ENCODE measurements around the gene ROCK2.
A peak's percentile ranks its signal among the peaks of the same experiment; 100 is the strongest.
"Not testable (repeated sequence)": the region's sequence is repeated elsewhere in the genome, so short reads cannot be mapped to it uniquely, and the experiment has no call there.

The ROCK2 gene

GRCh38 chr2:11339508-11340083 is 4.8 kb downstream of the ROCK2 start:
- no peak for DNase-seq

GRCh38 chr2:11338580-11338979 is 5.9 kb downstream of the ROCK2 start:
- no peak for DNase-seq

DNA sequence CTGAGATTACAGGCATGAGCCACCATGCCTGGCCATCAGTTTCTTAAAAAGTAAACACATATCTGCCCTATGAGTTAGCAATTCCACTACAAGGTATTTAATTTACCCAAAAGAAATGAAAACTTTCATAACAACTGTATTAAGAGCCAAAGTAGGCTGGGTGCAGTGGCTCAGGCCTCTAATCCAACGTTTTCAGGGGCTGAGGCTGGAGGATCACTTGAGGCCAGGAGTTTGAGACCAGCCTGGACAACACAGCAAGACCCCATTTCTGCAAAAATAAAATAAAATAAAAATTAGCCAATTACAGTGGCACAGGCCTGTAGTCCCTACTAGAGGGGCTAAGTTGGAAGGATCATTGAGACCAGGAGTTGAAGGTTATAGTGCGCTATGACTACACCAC is 6.5 kb downstream of the ROCK2 start:
- no peak for DNase-seq

- DNase-seq, result no peak
Measured at GRCh38 chr2:11336189-11336588, 8.2 kb downstream of the ROCK2 start.

GRCh38 chr2:11333427-11334183 is 10.8 kb downstream of the ROCK2 start:
- DNase-seq, result no peak

DNA sequence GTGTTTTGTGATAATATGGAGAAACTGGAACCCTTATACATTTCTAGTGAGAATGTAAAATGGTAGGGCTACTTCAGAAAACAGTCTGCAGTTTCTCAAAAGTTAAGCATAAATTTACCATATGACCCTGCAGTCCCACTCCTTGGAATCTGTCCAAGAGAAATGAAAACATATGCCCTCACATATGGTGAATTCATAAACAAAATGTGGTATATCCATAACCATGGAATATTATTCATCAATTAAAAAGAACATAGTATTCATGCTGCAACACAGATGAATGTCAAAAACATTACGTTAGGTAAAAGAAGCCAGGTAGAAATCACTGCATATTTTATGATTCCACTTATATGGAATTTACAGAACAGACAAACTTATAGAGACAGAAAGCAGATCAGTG is 11.8 kb downstream of the ROCK2 start:
- no peak for DNase-seq

GRCh38 chr2:11330457-11331142 is 13.8 kb downstream of the ROCK2 start:
- peak; percentile 89 for DNase-seq

DNA sequence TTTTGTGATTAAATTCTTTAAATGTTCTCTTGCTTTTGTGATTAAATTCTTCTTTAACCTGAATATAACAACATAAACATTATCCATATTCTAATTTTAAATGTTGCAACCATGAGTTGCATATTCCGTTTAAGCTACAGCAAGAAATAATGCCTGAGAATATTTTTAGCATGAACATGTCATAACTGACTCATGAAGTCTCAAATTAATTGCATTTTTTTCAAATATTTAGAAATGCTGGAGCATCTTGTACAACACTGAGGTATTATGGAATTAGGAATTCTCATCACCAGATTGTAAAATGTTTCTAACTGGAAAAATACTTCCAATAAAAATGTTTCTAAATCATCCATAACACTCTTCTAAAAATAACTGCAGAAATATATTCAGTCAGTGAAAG is 14.7 kb downstream of the ROCK2 start:
- DNase-seq, result peak; percentile 43

- not testable (repeated sequence) for DNase-seq
Measured at GRCh38 chr2:11328522-11328921, 15.9 kb downstream of the ROCK2 start.

DNA sequence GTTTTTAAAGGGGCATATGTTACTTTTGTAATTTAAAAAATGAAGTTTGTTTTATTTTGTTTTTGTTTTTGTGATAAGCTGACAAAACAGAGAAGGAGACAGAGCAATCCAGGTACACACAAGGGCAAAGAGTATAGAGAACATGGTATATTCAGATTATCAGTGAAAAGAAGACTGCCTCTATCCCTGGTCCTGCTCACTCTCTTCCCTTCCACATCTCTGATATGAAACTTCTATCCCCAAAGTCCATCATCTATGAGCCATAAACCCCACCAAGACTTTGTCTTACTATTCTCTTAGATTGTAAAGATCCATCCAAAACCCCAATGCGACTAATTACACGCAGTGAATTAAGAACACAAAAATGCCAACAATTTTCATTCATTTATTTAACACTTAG is 16.6 kb downstream of the ROCK2 start:
- DNase-seq, result no peak

DNA sequence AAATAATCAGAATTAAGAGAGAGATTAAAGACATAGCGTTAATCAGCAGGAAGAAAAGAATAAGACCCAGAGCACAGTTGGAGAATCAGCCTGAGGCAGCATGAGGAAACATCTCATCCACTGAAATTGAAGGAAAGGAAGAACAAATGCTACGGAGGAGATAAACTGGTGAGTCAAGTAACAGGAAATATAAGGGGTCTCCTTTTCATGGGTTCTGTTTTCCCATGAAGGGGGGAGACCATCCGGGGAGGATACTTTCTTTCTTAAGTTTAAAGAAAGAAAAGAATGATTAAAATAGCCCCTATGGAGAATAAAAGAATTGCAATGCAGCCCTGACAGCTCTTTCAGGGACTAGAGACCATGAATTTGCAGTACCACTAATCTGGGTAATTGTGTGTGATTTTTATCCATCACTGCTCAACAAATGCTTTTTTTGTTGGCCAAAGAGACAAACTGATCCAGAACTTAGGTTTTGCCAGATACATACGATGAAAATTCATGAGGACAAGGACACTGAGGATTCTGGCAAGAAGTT is 17.7 kb downstream of the ROCK2 start:
- peak; percentile 72 for DNase-seq

GRCh38 chr2:11325961-11326676 is 18.3 kb downstream of the ROCK2 start:
- peak; percentile 72 for DNase-seq

DNA sequence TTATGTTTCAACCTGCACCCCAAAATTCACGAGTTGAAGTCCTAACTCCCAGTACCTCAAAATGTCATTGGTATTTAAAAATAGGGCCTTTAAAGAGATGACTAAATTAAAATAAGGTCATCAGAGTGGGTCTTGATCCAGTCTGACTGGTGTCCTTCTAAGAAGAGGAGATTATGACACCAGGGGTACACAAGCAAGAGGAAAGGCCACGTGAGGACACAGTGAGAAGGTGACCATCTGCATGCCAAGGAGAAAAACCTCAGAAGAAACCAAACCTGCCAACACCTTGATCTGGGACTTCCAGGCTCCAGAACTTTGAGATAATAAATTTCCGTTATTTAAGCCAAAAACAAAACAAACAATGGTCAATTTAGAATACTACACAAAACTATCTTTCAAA is 22.6 kb downstream of the ROCK2 start:
- DNase-seq, result no peak

DNA sequence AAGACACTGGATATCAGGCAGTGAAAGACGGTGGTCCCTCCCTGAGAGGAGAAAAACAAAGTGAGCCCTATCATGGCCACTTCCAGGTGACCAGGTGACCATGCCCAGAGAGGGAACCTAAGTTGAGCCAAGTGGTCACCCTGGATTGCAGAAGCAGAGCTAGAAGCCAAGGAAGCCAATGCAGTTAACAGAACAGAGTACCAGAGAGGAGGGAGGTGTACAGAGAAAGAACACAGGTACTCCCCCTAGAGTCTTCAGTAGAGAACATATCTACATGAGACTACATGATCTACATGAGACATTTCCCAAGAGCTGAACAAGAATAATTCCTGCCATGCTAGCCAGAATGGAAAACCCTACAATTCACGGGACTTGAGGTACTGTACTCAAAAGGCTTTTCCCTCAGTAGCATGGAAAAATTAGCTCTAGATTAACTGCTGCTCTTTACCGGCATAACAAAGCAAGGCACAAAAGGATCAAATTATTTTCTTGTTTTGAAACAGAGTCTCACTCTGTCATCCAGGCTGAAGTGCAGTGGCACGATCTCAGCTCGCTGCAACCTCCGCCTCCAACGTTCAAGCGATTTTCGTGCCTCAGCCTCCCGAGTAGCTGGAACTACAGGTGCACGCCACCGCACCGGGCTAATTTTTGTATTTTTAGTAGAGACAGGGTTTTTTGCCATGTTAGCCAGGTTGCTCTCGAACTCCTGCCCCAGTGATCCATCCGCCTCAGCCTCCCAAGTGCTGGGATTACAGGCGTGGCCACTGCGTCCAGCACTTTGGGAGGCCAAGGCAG is 23.5 kb downstream of the ROCK2 start:
- DNase-seq, result peak; percentile 70

- DNase-seq, result no peak
Measured at GRCh38 chr2:11319939-11320338, 24.5 kb downstream of the ROCK2 start.

DNA sequence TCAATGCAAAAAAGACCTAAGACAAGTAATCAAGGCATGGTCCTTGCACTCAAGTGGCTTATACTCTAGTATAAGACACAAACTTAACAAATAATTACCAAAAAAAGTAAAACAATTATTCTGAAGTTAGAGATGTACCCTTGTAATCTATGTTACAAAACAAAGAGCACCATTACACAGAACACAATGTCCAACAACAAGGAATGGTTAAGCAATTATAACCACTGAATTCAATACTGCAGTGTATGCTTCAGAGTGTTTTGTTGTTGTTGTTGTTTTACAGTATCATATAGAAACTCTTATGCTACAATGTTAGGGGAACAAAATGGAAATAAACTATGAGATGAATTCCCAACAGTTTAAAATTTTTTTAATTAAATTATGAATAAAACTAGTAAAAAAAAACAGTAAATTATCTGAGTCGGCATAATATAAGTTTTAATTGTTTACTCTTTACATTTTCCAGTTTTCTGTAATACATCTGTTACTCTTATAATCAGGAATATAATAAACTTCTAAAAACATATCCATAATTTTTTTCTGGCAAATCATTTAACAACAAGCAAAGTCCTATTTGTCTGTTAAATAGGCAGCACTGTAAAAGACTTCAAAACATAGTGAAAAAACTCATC is 29.2 kb downstream of the ROCK2 start:
- no peak for DNase-seq

DNA sequence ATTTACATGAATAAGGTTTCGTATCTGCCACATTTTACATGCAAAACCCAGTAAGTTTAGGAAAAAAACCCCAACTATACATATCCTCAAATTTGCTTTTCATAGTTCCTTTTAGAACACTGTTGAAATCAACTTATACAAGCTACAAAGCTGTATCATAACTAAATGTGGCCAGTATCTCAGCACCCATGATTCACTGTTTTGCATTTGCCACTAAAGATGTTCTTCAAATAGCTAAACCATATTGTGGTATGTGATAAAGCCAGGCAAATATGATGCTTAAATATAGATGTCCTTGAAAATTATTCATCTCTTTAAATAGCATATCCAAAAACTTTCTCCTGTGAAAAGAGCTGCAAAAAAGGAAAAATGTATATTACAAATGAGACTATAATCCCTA is 29.9 kb downstream of the ROCK2 start:
- peak; percentile 23 for DNase-seq

DNA sequence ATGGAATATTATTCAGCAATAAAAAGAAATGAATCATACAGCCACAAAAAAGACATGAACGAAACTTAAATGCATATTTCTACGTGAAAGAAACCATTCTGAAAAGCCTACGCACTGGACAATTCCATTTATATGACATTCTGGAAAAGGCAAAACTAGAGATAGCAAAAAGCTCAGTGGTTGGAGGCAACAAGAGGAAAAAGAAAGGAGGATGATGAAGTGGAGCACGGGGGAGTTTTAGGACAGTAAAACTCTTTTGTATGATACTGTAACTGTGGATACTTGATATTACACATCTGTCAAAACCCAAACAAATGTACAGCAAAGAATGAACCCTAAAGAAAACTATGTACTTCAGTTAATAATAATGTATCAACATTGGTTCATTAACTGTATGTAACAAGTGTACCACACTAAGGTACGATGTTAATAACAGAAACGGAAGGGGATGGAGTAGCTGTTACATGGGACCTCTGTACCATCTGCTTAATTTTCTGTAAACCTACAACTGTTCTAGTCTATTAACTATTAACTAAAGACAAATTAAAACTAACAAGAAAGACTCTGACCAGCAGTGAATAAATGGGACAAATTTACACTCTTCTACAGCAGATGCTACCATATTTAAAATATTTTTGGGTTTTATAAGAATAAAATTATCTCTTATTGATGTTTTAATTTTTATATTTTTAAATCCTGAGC is 31.5 kb downstream of the ROCK2 start:
- DNase-seq, result no peak

DNA sequence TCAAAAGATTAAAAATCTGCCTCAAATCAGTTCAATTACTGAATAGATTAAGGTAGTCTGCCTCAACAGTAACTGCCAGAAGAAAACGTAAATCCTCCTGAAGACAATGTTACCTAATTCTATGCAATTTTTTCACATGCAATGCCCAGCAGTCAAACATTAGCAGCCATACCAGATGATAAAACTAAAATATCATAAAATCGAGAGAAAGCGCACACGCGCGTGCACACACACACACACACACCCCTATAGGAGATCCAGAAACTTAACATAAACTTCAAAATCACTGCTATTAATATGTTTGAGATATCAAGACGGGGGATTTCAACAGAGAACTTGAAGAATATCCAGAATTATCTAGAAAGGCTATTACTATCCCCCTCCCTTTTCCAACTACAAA is 32.9 kb downstream of the ROCK2 start:
- no peak for DNase-seq

GRCh38 chr2:11310212-11310611 is 34.2 kb downstream of the ROCK2 start:
- DNase-seq, result no peak

DNA sequence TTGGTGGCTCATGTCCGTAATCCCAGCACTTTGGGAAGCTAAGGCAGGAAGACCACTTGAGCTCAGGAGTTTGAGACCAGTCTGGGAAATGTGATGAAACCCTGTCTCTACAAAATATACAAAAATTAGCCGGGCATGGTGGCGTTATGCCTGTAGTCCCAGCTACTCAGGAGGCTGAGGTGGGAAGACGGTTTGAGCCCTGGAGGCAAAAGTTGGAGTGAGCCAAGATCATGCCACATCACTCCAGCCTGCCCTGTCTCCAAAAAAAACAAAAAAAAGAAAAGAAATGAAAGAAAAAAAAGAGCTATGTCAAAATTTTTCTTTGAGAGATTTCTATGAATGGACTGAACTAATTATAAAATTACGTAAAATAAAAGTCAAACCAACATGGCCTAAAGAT is 34.7 kb downstream of the ROCK2 start:
- DNase-seq, result no peak
